Neural cell (in vitro differentiated cells): ENCODE data around the gene ACOX2. TPM values are rescaled to one million over a fixed set of nuclear protein-coding genes. Genes with fewer than 3 reads are reported as not detected.
A peak's percentile ranks its signal among the peaks of the same experiment; 100 is the strongest.

Source experiments
- H2AFZ ChIP-seq: fragments of 200-600, 300-800 bp; sonication (generic), shearing (Covaris generic); 2 replicates; pipeline ENCODE4 v1.6.0; 2014; ENCODE audit warnings: low read depth, mild to moderate bottlenecking, antibody characterized with exemption, low read length, moderate library complexity
- H3F3A ChIP-seq: fragments of 200-600 bp; shearing (Covaris generic); 2 replicates; pipeline ENCODE4 v1.6.1; 2016; ENCODE audit warnings: mild to moderate bottlenecking, moderate library complexity, mixed read lengths, antibody characterized with exemption, low read length; ENCODE audit not compliant: insufficient read depth, poor library complexity, severe bottlenecking
- H3K27ac ChIP-seq: fragments of 200-600, 300-800 bp; sonication (generic), shearing (Covaris generic); 2 replicates; pipeline ENCODE4 v1.5.1; 2014; ENCODE audit warnings: mild to moderate bottlenecking, low read length, moderate library complexity
- H3K27me3 ChIP-seq: fragments of 300-800, 200-600 bp; sonication (generic), shearing (Covaris generic); 2 replicates; pipeline ENCODE4 v1.6.0; 2014; ENCODE audit warnings: mild to moderate bottlenecking, low read depth, low read length, moderate library complexity; ENCODE audit not compliant: insufficient read depth
- H3K36me3 ChIP-seq: fragments of 300-800, 200-600 bp; sonication (generic), shearing (Covaris generic); 2 replicates; pipeline ENCODE4 v1.5.1; 2014; ENCODE audit warnings: mild to moderate bottlenecking, antibody characterized with exemption, low read length, moderate library complexity; ENCODE audit not compliant: insufficient read depth
- H3K4me2 ChIP-seq: fragments of 300-800, 200-600 bp; sonication (generic), shearing (Covaris generic); 2 replicates; pipeline ENCODE4 v1.6.0; 2014; ENCODE audit warnings: mild to moderate bottlenecking, low read length
- H3K4me3 ChIP-seq: fragments of 300-800, 200-600 bp; sonication (generic), shearing (Covaris generic); 2 replicates; pipeline ENCODE4 v1.5.1; 2014; ENCODE audit warnings: mild to moderate bottlenecking, low read length, moderate library complexity
- H3K79me2 ChIP-seq: fragments of 200-600 bp; shearing (Covaris generic); replicated peaks from 2 replicates; pipeline ENCODE4 v1.6.0; 2014; ENCODE audit warnings: mild to moderate bottlenecking, low read length, moderate library complexity; ENCODE audit not compliant: insufficient read depth
- H3K9ac ChIP-seq: fragments of 300-800, 200-600 bp; sonication (generic), shearing (Covaris generic); 2 replicates; pipeline ENCODE4 v1.6.1; 2016; ENCODE audit warnings: mild to moderate bottlenecking, low read length, mixed read lengths
- H3K9me2 ChIP-seq: fragments of 200-600 bp; shearing (Covaris generic); 2 replicates; pipeline ENCODE4 v1.6.1; 2016; ENCODE audit warnings: mild to moderate bottlenecking, low read length, mixed read lengths; ENCODE audit not compliant: insufficient read depth
- H3K9me3 ChIP-seq: fragments of 200-600, 300-800 bp; sonication (generic), shearing (Covaris generic); 2 replicates; pipeline ENCODE4 v1.6.1; 2016; ENCODE audit warnings: mild to moderate bottlenecking, mixed run types, low read length, moderate library complexity, mixed read lengths
- H4K20me1 ChIP-seq: fragments of 200-600 bp; shearing (Covaris generic); 2 replicates; pipeline ENCODE4 v1.6.1; 2016; ENCODE audit warnings: mild to moderate bottlenecking, mixed run types; ENCODE audit not compliant: insufficient read depth
- EP300 ChIP-seq: fragments of 450-650 bp; conservative IDR thresholded peaks from 2 replicates; pipeline ENCODE4 v1.6.1; 2014; ENCODE audit warnings: antibody characterized with exemption, mild to moderate bottlenecking, moderate library complexity; ENCODE audit not compliant: poor library complexity, severe bottlenecking
- EZH2 ChIP-seq: fragments of 200-600, 300-800 bp; shearing (Covaris generic), sonication (generic); IDR thresholded peaks from 2 replicates; pipeline ENCODE4 v1.6.1; 2014; ENCODE audit warnings: antibody characterized with exemption, low read length, borderline replicate concordance, mild to moderate bottlenecking; ENCODE audit not compliant: insufficient read depth, poor library complexity, severe bottlenecking
- MXI1 ChIP-seq: fragments of 450-650 bp; conservative IDR thresholded peaks from 2 replicates; pipeline ENCODE4 v1.6.1; 2014; ENCODE audit warnings: antibody characterized with exemption, mild to moderate bottlenecking; ENCODE audit not compliant: poor library complexity, severe bottlenecking
- POLR2AphosphoS5 ChIP-seq: IDR thresholded peaks from 2 replicates; pipeline ENCODE4 v1.6.1; 2012
- RAD21 ChIP-seq: fragments of 450-650 bp; conservative IDR thresholded peaks from 2 replicates; pipeline ENCODE4 v1.6.1; 2014; ENCODE audit warnings: antibody characterized with exemption, mild to moderate bottlenecking, moderate library complexity
- SMC3 ChIP-seq: fragments of 450-650 bp; conservative IDR thresholded peaks from 2 replicates; pipeline ENCODE4 v1.6.1; 2014; ENCODE audit warnings: antibody characterized with exemption, mild to moderate bottlenecking, moderate library complexity; ENCODE audit not compliant: poor library complexity
- TAF1 ChIP-seq: IDR thresholded peaks from 2 replicates; pipeline ENCODE4 v1.6.1; 2012; ENCODE audit warnings: low read depth
- polyA plus RNA-seq: library from polyadenylated mRNA; depleted of rRNA; stranded (reverse); fragments of >200 nt; gene quantifications from 2 replicates; pipeline ENCODE4 v1.2.3, GENCODE V29; 2014
- TF ChIP-seq, protein P1 (sequence below): IDR thresholded peaks from 2 replicates; pipeline ENCODE4 v1.6.1; 2012; ENCODE audit warnings: borderline replicate concordance
- TF ChIP-seq, protein P2 (sequence below): fragments of 450-650 bp; IDR thresholded peaks from 2 replicates; pipeline ENCODE4 v1.5.1; 2014; ENCODE audit warnings: antibody characterized with exemption, mild to moderate bottlenecking, moderate library complexity; ENCODE audit not compliant: poor library complexity, severe bottlenecking

ACOX2 gene
- polyA plus RNA-seq, 1 donor from 2014 or later: not detected

DNA sequence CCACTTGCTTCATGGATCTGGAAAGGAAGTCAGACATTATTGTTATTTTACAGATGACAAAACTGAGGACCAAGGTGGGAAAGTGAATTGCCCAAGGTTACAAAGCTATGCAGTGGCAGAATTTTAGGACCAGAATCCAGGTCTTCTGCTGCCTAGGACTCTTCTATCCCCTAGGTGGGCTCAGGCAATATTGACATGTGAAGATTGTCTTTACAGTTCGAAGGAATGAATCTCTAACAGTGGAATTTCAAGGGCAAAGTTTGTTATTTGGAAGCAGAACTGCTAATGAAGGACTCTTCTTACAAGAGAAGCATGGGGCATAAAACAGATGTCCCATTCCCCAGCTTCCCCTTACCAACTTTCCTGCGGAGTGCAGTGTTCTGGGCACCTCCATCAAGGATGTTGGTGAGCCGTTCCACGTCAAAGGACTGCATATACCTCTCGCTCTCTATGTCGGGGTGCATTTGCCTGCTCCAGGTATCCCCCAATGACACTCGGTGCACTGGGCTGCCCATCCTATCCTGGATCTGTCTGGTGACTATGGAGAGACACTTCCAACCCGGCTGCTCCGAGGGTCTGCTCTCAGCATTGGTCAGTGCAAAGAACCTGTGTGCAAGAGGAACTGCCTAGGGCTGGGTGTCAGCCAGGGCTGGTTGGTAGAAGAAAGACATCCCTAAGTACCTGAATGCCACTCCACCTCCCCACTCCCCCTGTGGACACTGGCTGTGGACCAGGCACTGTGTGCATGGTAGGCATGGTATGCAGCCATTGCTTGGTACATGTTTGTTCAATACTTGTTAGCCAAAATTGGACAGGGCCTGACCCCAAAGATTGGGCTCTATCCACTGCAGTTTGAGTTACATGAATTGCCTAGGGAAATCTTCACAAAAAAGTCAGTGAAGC is 2.1 kb downstream of the ACOX2 start:
- Histone ChIP-seq H4K20me1 (no peaks in the 10 kb centered on the region), H2AFZ (no peak overlapping the region), H3K9me3 (no peaks in the 10 kb centered on the region), H3K27ac (no peak overlapping the region), H3K79me2 (no peaks in the 10 kb centered on the region), H3K36me3 (no peaks in the 10 kb centered on the region), H3F3A (no peaks in the 10 kb centered on the region), H3K9me2 (no peaks in the 10 kb centered on the region), H3K4me2 (no peak overlapping the region), H3K27me3 (no peaks in the 10 kb centered on the region), H3K4me3 (no peak overlapping the region), H3K9ac (no peak overlapping the region)
- TF ChIP-seq RAD21: no peak
- TF ChIP-seq EP300: no peak
- no peak for TF ChIP-seq POLR2AphosphoS5
- no peak for TF ChIP-seq MXI1
- no peak for TF ChIP-seq TAF1
- TF ChIP-seq, protein P1, sequence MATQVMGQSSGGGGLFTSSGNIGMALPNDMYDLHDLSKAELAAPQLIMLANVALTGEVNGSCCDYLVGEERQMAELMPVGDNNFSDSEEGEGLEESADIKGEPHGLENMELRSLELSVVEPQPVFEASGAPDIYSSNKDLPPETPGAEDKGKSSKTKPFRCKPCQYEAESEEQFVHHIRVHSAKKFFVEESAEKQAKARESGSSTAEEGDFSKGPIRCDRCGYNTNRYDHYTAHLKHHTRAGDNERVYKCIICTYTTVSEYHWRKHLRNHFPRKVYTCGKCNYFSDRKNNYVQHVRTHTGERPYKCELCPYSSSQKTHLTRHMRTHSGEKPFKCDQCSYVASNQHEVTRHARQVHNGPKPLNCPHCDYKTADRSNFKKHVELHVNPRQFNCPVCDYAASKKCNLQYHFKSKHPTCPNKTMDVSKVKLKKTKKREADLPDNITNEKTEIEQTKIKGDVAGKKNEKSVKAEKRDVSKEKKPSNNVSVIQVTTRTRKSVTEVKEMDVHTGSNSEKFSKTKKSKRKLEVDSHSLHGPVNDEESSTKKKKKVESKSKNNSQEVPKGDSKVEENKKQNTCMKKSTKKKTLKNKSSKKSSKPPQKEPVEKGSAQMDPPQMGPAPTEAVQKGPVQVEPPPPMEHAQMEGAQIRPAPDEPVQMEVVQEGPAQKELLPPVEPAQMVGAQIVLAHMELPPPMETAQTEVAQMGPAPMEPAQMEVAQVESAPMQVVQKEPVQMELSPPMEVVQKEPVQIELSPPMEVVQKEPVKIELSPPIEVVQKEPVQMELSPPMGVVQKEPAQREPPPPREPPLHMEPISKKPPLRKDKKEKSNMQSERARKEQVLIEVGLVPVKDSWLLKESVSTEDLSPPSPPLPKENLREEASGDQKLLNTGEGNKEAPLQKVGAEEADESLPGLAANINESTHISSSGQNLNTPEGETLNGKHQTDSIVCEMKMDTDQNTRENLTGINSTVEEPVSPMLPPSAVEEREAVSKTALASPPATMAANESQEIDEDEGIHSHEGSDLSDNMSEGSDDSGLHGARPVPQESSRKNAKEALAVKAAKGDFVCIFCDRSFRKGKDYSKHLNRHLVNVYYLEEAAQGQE: no peak
- TF ChIP-seq, protein P2, sequence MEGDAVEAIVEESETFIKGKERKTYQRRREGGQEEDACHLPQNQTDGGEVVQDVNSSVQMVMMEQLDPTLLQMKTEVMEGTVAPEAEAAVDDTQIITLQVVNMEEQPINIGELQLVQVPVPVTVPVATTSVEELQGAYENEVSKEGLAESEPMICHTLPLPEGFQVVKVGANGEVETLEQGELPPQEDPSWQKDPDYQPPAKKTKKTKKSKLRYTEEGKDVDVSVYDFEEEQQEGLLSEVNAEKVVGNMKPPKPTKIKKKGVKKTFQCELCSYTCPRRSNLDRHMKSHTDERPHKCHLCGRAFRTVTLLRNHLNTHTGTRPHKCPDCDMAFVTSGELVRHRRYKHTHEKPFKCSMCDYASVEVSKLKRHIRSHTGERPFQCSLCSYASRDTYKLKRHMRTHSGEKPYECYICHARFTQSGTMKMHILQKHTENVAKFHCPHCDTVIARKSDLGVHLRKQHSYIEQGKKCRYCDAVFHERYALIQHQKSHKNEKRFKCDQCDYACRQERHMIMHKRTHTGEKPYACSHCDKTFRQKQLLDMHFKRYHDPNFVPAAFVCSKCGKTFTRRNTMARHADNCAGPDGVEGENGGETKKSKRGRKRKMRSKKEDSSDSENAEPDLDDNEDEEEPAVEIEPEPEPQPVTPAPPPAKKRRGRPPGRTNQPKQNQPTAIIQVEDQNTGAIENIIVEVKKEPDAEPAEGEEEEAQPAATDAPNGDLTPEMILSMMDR: no peak
- TF ChIP-seq EZH2: no peak
- TF ChIP-seq SMC3: no peak

DNA sequence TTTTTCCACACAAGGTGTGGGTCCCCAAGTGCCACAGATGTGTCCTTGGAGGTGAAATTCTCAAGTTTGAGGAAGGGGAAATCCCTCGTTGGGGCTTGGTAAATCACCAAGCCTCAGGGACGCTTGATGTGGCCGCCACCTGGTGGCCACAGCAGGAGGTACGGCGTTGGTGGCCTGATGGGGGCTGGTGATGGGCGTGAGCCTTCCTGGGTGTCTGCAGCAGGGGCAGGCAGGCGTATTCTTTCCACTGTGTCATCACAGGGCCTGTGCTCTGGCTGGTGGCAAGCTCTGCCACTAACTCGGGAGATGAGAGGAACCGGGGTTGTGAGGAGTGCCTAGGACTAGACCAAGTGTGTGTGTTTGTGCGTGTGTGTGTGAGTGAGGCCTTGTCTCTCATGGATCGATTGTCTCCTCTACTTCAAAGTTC is 4.2 kb downstream of the ACOX2 start:
- H3K79me2 ChIP-seq: no peaks in the 10 kb centered on the region
- no peak overlapping the region for H3K9ac ChIP-seq
- H3K27me3 ChIP-seq: no peaks in the 10 kb centered on the region
- TF ChIP-seq RAD21 (peak; percentile 84), POLR2AphosphoS5 (no peak), MXI1 (no peak), TAF1 (no peak), SMC3 (peak; percentile 89), EZH2 (no peak), EP300 (no peak)
- TF ChIP-seq, protein P1: no peak
- TF ChIP-seq, protein P2: peak; percentile 79
- no peak overlapping the region for H3K4me2 ChIP-seq
- H3K9me2 ChIP-seq: no peaks in the 10 kb centered on the region
- H3F3A ChIP-seq: no peaks in the 10 kb centered on the region
- H4K20me1 ChIP-seq: no peaks in the 10 kb centered on the region
- no peak overlapping the region for H2AFZ ChIP-seq
- H3K27ac ChIP-seq: no peak overlapping the region
- H3K4me3 ChIP-seq: no peak overlapping the region
- H3K9me3 ChIP-seq: no peaks in the 10 kb centered on the region
- no peaks in the 10 kb centered on the region for H3K36me3 ChIP-seq
